RPMI7951 (cell line): ENCODE data around the gene PPHLN1. TPM values are rescaled to one million over a fixed set of nuclear protein-coding genes. Genes with fewer than 3 reads are reported as not detected.

Source experiments
- DNase-seq: peaks from one replicate; pipeline ENCODE4 v3.0.0-alpha.2; 2012; ENCODE audit warnings: low read depth
- total RNA-seq: library from RNA; depleted of rRNA; stranded (reverse); fragments of >200 nt; shearing (Covaris generic); gene quantifications from 2 replicates; pipeline ENCODE4 v1.2.3, GENCODE V29; 2014; rRNA removed

The PPHLN1 gene, protein sequence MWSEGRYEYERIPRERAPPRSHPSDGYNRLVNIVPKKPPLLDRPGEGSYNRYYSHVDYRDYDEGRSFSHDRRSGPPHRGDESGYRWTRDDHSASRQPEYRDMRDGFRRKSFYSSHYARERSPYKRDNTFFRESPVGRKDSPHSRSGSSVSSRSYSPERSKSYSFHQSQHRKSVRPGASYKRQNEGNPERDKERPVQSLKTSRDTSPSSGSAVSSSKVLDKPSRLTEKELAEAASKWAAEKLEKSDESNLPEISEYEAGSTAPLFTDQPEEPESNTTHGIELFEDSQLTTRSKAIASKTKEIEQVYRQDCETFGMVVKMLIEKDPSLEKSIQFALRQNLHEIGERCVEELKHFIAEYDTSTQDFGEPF
- 58.3 and 58.8 TPM in 2 replicates for total RNA-seq

DNA sequence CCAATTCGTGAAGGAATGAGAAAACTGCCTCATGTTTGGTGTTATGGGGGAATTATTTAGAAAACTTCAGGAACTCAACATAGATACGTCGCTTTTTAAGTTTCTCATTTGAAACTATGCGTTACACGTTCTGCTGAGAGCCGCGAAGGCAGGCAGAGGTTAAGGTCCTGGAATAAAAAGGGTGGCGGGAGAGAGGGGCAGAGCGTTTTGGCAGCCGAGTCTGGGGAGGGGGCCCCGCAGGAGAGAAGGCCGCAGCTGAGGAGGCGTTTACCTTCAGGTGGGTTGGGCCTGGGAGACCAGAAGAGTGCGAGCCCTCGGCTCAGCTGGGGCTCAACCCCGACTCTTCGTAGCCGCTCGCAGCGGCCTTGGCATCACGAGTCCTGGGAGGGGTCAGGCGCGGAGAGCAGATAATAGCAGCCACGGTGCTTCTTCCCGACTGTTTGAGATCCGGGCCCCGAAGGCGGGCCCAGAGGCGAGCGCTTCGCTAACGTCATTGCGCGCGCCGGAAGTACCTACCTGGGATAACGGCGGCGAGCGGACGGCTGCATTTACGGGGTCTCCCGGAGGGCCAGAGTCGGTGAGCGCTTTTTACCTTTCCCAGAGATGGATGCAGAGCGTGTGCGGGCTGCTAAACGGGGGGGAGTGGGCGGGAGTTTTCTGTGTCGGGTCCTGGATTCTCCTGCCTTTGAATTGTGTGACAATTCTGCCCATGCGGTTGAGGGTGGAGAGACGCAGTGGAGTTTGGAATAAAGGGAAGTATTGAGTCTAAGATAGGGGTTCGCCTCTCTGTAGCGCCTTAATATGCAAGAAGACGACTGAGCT is at the start of gene PPHLN1, which contains the start of gene ZCRB1:
Gene PPHLN1, plus strand, starts transcription at position 515 of the 822 bp plus-strand sequence. CDS start 9,736 bp downstream, outside the sequence.
Gene ZCRB1, minus strand, starts transcription at position 442 of the 822 bp plus-strand sequence. CDS start 1,992 bp downstream, outside the sequence.
- DNase-seq, result peak; percentile 76

DNA sequence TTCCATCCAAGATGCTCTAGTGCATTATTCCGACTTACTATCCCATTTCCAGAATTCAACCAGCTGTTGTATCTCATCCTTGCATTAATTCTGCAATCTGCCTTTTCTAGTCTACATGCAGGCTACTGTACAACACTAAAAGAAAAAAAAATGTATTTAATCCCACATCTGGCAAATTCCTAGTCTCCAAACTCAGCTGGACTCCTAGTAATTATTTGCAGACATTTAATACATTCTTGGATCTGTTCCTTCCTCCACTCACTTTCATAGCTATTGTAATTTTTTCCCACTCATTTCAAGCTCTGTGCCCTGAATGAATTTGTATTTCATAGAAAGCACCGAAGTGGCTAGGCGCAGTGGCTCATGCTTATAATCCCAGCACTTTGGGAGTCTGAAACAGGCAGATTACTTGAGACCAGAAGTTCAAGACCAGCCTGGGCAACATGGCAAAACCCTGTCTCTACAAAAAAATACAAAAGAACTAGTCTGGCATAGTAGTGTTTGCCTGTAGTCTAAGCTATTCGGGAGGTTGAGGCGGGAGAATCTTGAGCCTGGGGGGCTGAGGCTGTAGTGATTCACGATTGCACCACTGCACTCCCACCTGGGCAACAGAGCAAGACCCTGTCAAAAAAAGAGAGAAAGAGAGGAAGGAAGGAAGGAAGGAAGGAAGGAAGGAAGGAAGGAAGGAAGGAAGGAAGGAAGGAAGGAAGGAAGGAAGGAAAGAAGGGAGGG is 48.4 kb upstream of the PPHLN1 start:
- DNase-seq, result no peak

- no peak for DNase-seq
Observed at GRCh38 chr12:42278128-42278510, 47.8 kb upstream of the PPHLN1 start.

GRCh38 chr12:42281278-42281677 is 44.7 kb upstream of the PPHLN1 start:
- no peak for DNase-seq

GRCh38 chr12:42281844-42282243 is 44.1 kb upstream of the PPHLN1 start:
- no peak for DNase-seq

GRCh38 chr12:42282294-42282693 is 43.7 kb upstream of the PPHLN1 start:
- no peak for DNase-seq

- DNase-seq, result no peak
Observed at GRCh38 chr12:42283739-42284138, 42.2 kb upstream of the PPHLN1 start.

GRCh38 chr12:42284157-42284556 is 41.8 kb upstream of the PPHLN1 start:
- no peak for DNase-seq

- no peak for DNase-seq
Observed at GRCh38 chr12:42284876-42285275, 41.1 kb upstream of the PPHLN1 start.

DNA sequence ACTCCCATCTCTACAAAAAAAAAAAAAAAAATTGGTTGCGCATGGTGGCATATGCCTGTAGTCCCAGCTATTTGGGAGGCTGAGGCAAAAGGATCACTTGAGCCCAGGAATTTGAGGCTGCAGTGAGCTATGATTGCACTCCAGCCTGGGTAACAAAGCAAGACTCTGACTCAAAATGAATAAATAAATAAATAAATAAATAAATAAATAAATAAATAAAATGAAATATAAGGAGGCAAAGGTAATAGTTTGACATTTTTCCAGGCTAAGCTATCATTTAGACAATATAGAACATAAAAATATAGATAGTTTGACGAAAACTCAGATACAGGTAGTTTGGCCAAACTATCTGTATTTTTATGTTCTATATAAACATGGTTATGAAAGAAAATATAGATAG is 40.5 kb upstream of the PPHLN1 start:
- no peak for DNase-seq

DNA sequence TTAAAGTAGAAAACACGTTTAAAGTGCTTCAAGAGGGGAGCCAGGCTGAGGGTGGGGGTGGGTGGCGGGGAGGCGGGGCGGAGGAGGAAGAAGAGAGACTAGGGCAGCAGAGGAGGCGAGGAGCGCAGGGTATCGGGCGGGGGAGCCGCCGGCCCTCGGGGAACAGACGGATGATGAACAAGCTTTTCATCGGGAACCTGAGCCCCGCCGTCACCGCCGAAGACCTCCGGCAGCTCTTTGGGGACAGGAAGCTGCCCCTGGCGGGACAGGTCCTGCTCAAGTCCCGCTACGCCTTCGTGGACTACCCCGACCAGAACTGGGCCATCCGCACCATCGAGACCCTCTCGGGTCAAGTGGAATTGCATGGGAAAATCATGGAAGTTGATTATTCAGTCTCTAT is 39.2 kb upstream of the PPHLN1 start:
- no peak for DNase-seq

DNA sequence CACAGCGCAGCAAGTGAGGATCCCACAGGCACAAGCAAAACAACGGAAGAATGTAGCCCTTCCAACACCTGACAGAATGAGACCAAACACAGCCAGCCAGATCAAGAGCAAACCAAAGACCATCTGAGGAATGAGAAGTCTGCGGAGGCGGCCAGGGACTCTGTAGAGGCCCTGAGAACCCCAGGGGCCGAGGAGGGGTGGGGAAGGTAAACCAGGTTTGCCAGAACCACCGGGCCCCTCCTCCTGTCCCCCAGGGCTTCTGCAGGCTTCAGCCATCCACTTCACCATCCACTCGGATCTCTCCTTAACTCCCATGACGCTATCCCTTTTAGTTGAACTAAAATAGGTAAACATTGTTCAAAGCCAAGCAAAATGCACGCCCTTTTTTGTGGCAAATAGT is 37.4 kb upstream of the PPHLN1 start:
- DNase-seq, result no peak

DNA sequence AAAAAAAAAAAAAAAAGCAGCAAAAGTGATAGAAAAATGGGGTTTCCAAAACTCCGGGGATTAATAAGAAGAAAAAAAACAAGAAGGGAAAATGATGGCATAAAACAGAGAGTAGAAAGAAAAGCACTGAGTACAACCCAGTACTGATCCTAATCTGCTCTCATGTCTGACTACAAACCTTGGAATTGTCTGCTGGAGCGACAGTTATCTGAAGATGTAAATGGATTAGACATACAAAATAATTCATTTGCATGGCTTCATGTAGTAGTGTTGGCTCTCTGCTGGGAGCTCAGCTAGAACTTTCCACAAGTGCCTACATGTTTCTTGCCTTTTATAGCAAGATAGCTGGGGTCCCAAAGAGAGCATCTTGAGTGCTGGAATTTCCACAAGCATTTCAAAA is 34.3 kb upstream of the PPHLN1 start:
- no peak for DNase-seq

GRCh38 chr12:42296503-42297109 is 29.4 kb upstream of the PPHLN1 start:
- DNase-seq, result peak; percentile 1

DNA sequence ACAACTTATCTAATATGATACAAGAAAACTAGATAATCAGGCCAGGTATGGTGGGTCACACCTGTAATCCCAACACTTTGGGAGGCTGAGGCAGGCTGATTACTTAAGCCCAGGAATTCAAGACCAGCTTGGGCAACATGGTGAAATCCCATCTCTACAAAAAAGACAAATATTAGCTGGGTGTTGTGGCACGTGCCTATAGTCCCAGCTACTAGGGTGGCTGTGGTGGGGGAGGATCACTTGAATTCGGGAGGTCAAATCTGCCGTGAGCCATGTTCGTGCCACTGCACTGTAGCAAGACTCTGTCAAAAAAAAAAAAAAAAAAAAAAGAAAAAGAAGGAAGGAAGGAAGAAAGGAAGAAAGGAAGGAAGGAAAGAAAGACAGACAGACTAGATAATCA is 27.1 kb upstream of the PPHLN1 start:
- DNase-seq, result no peak

DNA sequence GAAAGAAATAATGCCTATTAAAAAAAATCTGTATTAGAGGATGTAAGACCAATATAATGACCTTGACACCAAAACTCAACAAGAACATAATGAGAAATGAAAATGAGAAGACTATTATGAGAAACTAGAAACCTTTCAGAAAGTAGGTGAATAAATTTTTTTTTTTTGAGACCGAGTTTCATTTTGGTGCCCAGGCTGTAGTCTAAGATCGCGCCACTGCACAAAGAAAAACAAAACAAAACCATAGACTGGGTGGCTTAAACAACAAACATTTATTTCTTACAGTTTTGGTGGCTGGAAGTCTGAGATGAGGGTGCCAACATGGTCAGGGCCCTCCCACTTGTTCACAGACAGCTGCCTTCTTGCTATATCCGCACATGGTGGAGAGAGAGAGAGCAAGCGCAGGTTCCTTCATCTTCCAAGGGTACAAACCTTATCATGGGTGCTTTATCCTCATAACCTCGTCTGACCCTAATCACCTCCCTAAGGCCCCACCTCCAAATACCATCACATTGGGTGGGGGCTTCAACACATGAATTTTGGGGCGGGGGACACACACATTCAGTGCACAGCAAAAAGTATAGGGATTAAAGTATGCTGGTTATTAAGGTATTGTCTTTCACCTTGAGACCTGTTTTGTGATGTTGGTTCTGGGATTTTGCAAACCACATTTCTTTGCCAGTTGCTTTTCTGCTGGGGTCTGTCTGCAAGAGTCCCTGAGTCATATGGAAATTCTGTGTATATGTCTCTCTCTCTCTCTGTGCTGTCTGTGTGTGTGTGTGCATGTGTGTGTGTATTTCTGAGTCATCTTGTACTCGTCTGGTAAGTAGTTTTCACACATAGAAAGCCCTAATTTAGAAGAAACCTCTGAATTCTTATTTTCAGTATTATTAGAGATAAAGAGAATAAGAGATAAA is 26.3 kb upstream of the PPHLN1 start:
- peak; percentile 45 for DNase-seq

DNA sequence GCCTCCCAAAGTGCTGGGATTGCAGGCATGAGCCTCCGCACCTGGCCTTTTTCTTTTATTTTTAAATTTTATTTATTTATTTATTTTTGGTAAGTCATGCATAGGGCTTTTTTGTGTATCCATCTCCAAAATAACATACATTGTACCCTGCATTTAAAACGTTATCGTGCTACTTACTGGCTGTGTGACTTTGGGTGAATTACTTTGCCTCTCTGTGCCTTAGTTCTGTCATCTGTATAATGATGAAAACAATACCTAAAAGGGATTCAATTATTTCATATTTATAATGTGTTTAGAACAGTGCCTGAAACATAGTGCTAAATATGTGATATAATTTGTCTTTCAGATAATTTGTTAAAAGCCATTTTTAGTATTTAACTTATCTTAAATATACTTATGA is 19.7 kb upstream of the PPHLN1 start:
- no peak for DNase-seq

DNA sequence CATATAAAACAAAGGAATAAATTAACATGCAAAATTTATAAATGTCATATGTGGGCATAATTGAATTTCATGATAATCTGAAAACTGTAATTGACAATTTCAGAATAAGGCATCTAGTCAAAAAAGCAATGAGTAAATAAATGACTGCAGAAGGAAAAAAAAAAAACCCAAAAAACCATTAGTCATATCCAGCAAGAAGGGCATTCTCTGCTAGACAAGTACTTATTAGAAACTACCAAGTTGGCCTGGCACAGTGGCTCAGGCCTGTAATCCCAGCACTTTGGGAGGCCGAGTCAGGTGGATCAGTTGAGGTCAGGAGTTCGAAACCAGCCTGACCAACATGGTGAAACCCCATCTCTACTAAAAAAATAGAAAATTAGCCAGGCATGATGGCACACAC is 17.6 kb upstream of the PPHLN1 start:
- no peak for DNase-seq

DNA sequence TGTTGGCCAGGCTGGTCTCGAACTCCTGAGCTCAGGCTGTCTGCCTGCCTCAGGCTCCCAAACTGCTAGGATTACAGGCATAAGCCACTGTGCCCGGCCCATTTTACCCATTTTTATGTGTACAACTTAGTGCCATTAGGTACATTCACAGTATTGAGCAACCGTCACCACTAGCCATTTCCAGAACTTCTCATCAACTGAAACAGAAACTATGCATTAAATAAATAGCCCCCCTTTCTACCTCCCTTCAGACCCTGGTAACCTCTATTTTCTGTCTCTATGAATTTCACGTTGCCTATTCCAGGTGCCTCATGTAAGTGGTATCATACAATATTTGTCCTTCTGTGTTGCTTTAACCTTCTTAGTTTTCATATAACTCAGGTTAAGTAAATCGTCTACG is 16.0 kb upstream of the PPHLN1 start:
- DNase-seq, result no peak

GRCh38 chr12:42315108-42315507 is 10.9 kb upstream of the PPHLN1 start:
- DNase-seq, result no peak

DNA sequence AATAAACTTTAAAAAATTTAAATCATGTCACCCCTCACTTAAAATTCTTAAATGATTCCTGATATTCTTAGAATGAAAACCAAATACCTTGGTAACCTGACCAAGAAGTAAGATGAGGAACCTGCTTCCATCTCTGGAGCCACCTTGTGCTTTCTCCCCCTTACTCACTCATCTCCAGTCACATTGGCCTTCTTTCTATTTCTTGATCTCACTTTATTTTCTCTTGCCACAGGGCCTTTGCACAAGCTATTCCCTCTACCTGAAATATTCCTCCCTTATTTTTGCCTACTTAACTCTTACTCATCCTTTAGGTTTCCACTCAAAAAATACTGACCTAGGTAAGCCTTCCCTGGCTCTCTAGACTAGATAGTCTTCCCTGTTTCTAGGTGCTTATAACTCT is 5.2 kb upstream of the PPHLN1 start:
- DNase-seq, result no peak
